ENCODE results near the gene NLRC5.

DNA sequence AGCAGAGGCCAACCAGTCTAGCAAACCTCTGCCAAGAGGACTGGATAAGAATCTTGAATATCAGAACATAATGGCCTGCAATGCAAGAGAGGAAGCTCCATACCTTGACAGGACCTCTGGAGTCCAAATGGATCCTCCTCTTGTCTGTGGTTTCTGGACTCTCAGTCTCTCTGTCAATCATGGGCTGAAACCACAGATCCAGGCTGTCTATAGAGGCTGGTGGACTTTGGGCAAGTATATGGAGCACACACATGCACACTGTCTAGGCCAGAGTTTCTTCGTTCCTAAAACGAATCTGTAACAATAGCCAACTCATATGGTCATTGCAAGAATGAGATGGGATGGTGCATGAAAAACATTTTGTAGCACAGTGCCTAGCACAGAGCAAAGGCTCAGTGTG lies 37.7 kb downstream of the NLRC5 start:
- TF ChIP-seq, protein P1, sequence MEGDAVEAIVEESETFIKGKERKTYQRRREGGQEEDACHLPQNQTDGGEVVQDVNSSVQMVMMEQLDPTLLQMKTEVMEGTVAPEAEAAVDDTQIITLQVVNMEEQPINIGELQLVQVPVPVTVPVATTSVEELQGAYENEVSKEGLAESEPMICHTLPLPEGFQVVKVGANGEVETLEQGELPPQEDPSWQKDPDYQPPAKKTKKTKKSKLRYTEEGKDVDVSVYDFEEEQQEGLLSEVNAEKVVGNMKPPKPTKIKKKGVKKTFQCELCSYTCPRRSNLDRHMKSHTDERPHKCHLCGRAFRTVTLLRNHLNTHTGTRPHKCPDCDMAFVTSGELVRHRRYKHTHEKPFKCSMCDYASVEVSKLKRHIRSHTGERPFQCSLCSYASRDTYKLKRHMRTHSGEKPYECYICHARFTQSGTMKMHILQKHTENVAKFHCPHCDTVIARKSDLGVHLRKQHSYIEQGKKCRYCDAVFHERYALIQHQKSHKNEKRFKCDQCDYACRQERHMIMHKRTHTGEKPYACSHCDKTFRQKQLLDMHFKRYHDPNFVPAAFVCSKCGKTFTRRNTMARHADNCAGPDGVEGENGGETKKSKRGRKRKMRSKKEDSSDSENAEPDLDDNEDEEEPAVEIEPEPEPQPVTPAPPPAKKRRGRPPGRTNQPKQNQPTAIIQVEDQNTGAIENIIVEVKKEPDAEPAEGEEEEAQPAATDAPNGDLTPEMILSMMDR (IDR thresholded peaks at IDR 0.05): no peak
- TF ChIP-seq POLR2A (IDR thresholded peaks at IDR 0.05) (no peak), EP300 (IDR thresholded peaks at IDR 0.05) (no peak)

Measured in tibial nerve (tissue), 4 donors.